ENCODE data around the gene ABCC4.

DNA sequence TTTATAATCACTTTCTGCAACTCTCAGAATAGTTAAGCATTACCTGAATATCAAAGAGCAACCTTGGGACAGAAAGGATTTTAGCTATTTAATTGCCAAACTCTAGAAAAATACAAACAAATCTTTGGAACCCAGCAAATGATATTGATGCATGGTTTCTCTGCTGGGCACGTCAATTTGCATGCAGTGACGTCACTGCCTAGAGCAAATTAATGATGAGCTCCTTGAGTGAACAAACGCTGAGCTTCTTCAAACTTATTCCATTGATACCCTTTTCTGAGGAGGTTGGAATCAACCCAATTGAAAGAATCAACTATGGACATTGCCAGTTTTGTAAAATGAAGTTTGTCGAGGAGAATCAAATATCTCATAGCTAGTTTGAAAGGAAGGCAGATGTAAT, 329.0 kb downstream of the ABCC4 start:
- TF ChIP-seq POLR2AphosphoS5 (IDR thresholded peaks at IDR 0.05; ENCODE audit: insufficient read depth in 1 of 2, low read depth in 1 of 2) (no peak), CTCF (IDR thresholded peaks at IDR 0.05) (no peak)

Data from vagina (tissue), 2 donors.